GM18508 (cell line): ENCODE results near the gene ZNF35.
"Not testable (repeated sequence)": the region's sequence is repeated elsewhere in the genome, so short reads cannot be mapped to it uniquely, and the experiment has no call there.

Experiments used
- ATAC-seq: cut with Tn5 transposase; IDR thresholded peaks from one replicate; pipeline ENCODE4 v1.9.1; 2021; ENCODE audit warnings: moderate number of reproducible peaks; ENCODE audit not compliant: insufficient read depth, unreplicated experiment

The ZNF35 gene

DNA sequence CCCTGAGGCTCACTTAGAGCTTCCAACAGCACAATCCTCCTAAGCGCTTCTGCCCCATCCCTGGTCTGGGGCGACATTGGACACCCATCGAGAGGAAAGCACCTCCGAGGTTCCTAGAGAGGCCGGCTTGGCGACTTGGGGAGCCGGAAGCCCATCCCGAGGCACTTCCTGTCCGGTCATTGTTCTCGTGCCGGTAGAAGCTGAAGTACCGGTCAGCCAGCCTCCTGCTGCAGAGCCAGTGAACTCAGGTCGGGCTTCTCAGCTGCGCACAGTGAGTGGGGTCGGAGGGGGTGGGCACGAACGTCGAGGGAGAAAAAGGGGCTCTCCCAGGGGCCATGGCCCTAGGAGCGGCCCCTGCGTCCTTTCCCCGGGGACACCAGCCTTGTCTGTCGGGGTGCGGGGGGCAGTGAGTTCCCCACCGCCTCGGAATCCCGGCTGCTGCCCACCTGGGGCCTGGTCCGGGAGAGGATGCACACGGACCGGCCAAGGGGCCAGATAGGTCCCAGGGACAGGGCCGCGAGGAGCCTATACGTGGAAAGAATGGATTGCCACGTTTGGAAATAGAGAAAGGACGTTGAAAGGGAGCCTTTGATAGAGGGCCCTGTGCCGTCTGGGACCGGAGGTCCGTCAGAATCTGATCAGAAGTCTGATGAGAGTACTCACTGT is at the start of gene ZNF35:
Gene ZNF35, plus strand, starts transcription at position 169 of the 666 bp plus-strand sequence. CDS start 2,336 bp downstream, outside the sequence.
- peak; percentile 82 for ATAC-seq

DNA sequence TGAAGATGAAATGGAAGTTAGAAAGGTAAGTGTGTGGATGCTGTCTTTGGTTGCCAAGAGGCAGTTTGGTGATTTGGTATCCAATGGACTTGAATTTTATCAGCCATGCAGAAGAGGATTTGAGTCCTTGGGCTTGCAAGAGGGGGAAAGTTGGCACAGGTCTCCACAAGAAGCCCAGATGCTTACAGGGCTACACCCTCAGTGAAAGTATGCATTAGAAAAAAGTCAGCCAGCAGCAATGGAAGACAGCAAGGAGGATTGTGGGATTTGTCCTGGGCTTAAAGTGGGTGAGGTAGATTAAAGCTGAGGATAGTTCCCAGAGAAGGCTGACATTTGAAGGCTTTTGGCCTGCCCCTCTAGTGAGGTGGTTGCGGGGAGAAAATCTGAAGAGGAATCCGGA is 46.8 kb upstream of the ZNF35 start:
- no peak for ATAC-seq

DNA sequence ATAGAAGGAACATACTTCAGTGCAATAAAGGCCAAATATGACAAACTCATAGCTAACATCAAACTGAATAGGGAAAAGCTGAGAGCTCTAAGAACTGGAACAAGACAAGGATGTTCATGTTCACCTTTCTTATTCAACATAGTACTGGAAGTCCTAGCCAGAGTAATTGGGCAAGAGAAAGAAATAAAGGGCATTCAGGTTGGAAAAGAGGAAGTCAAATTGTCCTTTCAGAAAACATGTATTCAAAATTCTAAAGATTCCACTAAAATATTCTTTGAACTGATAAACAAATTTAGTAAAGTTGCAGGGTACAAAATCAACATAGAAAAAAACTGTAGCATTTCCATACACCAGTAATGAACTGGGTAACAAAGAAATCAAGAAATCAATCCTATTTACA is 35.9 kb upstream of the ZNF35 start:
- ATAC-seq, result no peak

DNA sequence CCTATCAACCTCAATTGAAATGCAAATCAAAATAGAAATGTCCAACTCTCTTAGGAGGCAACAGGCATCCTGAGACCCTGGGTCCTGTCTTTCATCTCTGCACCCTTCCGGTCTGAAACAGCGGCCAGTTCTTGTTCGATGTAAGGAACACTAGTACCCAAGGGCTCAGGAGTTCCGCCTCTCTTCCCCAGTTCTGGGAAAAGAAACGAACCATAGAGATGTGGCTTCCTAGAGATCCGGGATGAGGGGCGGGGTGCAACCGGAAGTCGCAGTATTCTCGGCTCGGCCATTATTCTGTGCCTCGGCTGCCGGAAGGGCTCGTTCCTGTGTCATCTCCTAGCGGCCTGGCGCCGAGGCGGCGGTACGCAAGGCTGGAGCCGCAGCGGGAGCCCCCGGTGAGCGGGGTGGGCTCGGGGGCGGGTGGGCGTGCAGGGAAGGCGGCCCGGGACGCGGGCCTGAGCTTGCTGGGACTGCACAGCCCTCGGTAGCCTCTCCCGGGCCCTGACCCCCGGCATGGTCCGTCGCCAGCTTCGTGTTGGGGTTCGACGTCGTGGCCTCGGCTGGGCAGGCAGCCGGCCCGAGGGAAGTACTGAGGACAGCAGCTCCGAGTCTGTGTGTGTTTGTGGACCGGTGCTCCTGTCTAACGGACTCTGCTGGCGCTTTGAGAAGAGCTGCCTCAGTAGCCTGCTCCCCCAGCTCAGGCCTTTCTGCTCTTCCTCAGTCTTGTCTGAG is 23.6 kb upstream of the ZNF35 start, which contains the start of gene ZNF197:
Gene ZNF197, plus strand, starts transcription at position 288 of the 732 bp plus-strand sequence. CDS start 4,119 bp downstream, outside the sequence.
- ATAC-seq, result peak; percentile 71

DNA sequence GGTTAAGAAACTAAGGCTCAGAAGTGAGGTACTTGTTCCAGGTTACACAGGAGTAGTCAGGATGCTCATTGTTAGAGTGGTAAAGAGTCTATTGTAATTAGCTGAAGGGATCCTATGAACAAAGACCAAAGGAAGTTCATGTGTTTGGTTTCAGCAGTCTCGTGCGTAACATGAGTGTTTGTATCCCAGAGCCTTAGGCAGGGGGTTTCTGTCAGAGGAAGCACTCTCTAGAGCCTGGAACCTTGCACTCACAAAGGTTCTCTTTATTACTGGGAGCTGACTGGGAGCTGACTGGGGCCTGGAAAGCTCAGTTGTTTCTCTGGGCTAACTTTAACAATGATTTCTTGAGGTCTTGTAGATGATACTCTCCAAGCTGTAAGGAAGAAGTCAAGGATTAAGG is 19.8 kb upstream of the ZNF35 start:
- ATAC-seq, result no peak

DNA sequence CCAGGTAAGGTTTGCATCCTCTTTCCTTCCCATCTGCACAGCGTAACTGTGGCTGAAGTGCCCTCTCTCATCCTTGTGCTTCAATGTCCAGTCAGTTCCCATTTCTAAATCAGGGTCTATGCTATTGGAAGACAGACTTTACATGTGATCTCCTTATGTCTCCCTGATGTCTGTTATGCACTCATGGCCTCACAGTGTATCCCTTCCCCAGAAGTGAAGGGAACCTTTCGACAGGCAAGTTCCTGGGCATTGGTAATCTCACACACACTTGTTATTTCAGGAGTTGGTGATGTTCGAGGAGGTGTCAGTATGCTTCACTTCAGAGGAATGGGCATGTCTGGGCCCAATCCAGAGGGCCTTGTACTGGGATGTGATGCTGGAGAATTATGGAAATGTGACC is 16.3 kb upstream of the ZNF35 start:
- ATAC-seq, result no peak

DNA sequence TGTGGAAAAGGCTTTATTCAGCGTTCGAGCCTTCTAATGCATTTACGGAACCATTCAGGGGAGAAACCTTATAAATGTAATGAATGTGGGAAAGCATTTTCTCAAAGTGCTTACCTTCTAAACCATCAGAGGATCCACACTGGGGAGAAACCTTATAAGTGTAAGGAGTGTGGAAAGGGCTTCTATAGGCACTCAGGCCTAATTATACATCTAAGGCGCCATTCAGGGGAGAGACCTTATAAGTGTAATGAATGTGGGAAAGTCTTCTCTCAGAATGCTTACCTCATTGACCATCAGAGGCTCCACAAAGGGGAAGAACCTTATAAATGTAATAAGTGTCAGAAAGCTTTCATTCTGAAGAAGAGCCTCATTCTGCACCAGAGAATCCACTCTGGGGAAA is 6.2 kb upstream of the ZNF35 start:
- ATAC-seq, result no peak

DNA sequence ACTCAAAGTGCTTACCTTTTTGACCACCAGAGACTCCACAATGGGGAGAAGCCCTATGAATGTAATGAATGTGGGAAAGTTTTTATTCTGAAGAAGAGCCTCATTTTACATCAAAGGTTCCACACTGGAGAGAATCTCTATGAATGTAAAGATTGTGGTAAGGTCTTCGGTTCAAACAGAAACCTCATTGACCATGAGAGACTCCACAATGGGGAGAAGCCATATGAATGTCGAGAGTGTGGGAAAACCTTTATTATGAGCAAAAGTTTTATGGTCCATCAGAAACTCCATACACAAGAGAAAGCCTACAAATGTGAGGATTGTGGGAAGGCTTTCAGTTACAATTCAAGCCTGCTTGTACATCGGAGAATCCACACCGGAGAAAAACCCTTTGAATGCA is 5.5 kb upstream of the ZNF35 start:
- ATAC-seq, result no peak

DNA sequence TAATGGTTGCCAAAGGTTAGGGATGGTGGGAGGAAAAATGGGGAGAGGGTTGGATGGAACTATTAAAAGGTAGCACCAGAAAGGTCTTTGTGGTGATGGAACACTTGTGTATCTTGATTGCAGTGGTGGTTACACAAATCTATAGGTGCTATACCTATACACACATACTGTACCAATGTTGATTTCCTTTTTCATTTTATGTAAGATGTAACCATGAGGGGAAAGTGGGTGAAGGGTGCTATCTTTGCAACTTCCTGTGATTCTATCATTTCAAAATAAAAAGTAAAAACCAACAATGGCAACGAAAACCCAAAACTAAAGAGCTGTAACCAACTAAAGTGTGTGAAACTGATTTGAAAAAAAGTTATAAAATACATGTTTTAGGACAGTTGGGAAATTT is 761 bp upstream of the ZNF35 start:
- no peak for ATAC-seq

DNA sequence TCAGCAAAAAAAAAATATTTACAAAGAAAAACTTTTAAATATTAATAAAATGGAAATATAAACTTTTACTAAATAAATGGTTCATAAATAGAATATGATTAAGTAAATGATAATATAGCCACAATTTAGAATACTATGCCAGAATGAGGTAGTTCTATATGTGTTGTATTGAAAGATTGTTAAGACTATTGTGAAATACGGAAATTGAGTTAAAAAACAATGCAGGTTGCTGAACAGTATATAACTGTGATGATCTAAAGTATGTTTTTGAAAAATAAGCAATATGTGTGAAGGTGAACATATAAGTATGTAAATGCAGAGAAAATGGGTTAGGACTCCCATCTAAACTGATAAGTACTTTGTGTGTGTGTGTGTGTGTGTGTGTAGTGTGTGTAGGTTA is 1.2 kb downstream of the ZNF35 start:
- ATAC-seq, result no peak

DNA sequence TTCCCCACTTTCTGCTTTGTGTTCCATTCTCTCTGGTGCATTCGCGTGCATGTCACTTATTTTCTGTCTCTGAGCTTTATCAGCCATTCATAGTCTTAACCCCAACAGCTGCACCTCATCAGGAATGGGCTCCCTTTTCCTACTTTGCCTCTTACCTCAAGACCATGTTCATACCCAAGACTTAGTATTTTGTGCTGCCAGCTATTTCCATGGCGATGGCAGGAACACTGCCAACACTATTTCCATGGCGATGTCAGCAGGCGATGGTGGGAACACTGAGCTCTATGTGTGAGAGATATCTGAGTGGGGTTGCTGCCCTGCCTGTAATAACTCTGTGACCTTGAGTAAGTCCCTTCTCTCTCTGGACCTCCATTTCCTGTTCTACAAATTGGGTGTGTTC is 5.5 kb downstream of the ZNF35 start:
- no peak for ATAC-seq

DNA sequence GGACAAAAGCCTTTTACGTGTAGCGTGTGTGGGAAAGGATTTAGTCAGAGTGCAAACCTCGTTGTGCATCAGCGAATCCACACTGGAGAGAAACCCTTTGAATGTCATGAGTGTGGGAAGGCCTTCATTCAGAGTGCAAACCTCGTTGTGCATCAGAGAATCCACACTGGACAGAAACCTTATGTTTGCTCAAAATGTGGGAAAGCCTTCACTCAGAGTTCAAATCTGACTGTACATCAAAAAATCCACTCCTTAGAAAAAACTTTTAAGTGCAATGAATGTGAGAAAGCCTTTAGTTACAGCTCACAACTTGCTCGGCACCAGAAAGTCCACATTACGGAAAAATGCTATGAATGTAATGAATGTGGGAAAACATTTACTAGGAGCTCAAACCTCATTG is 10.5 kb downstream of the ZNF35 start:
- ATAC-seq, result no peak

DNA sequence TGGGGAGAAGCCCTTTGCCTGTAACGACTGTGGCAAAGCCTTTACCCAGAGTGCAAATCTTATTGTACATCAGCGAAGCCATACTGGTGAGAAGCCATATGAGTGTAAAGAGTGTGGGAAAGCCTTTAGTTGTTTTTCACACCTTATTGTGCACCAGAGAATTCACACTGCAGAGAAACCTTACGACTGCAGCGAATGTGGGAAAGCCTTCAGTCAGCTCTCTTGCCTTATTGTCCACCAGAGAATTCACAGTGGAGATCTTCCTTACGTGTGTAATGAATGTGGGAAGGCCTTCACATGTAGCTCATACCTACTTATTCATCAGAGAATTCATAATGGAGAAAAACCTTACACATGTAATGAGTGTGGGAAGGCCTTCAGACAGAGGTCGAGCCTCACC is 10.9 kb downstream of the ZNF35 start:
- no peak for ATAC-seq

DNA sequence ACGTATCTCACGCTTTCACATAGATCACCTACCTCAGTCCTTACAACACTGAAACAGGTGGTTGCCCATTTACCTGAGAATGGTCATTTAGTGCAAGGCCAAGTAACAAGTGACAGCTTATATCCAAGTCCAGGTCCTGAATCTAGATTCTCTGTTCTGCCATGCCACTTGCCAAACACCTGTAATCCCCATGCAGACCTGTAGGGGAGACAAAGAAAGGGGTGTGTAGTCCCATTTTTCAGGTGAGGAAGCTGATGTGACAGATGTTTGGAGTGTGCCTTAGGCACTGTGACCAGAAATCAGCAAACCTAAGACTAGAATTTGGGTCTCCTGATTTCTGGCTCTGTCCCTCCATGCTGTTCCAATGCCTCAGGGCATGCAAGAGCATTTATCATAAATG is 12.7 kb downstream of the ZNF35 start:
- ATAC-seq, result no peak

DNA sequence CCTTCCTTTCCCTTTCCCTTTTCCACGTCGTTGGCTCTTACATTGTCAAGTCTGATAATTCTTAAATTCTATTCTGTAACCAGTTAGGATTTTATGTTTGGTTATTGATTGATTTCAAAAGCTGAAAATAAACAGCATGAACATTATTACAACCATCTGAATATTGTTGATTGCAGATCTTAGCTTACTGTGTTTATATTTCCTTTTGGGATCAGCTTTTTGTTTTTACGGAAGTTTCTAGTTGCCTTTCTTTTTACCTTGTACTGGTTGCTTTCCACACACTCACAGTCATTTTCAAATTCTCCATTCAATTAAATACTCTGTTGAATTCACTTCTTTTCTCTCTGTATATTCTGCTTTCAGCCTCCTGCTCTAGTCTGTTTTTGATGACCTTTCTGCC is 16.6 kb downstream of the ZNF35 start:
- ATAC-seq, result no peak

DNA sequence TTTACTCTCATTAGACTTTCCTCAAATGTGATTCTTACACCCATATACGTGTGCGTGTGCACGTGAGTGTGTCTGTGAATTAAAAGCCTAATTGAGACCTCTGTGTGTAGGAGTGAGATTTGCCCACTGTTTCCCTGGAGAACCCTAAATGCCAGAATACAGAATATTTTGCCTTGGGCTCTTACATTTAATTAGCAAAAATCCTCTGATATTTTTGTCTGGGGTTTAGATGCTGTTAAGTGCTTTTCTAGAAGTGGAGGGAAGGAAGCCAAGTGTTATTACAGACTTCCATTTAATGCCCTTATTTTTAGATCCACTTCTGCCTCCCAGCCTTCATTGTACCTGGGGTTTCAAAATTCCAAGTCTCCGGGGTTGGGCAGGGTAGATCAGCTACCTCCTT is 17.8 kb downstream of the ZNF35 start:
- no peak for ATAC-seq

DNA sequence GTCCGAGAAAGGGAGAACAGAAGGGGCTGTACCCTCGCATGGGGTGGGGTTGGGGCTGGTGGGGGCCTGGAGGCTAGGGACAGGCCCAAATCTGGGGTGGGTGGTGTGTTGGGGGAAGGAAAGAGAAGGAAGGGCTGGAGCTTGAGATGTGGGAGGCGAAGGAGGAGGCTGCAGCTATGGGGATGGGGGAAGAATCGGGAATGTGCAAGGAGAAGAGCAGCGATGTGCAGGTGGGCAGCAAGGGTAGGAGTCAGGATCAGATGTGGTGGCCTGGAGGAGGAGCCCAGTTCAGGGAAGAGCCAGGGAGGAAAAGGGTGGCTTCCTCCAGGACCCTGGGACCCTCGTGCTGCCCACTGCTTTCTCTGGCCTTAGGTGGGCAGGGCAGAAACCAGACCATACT is 21.2 kb downstream of the ZNF35 start:
- ATAC-seq, result no peak

DNA sequence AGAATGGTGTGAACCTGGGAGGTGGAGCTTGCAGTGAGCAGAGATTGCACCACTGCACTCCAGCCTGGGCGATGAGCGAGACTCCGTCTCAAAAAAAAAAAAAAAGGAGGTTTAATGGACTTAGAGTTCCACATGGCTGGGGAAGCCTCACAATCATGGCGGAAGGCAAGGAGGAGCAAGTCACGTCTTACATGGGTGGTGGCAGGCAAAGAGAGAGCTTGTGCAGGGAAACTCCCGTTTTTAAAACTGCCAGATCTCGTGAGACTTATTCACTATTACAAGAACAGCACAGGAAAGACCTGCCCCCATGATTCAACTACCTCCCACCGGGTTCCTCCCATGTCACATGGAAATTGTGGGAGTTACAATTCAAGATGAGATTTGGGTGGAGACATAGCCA is 24.9 kb downstream of the ZNF35 start:
- ATAC-seq, result not testable (repeated sequence)

DNA sequence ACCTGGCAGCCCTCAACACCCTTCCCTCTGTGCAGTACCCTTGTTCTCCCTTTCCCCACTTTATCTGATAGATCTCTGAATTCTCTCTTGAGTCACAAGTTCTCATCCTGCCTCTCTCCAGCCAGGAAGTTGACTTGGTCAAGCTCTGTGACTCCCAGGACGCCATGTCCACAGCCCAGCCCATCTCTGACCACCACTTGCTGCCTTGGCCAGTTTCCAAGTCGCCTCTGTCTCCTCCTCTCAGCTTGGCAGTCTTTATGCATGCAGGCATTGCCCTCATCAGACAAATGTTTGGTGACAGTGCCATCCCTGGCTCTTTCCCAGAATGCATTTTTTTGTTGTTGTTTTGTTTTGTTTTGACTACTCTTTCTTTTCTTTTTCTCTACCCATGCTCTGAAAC is 25.7 kb downstream of the ZNF35 start:
- no peak for ATAC-seq

DNA sequence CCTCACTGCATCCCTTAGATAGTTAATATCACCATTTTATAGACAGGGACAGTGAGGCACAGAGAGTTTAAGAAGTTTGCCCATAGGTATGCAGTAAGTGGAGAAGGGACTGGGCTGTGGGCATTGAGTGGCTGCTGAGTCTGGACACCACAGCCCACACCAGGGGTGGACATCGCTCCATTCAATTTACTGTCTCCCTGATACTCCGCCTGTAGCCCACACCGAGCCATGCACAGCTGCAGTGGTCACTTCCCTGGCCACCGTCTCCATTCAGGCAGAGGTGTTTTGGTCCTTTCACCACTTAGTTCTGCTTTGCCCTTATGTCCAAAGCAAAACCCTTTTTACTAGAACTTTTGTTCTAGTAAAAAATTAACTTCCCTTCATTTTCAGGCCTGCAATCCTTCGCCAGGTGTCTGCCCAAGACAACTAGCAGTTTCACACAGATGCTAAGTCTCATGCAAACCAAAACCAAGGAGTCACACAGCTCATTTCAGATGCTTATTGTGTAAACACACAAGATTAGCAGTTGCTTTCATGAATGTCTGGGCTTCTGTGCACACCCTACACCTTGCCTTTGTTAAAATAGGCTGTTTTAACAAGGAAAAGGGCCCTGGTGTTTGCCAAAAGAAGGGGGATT is 30.1 kb downstream of the ZNF35 start:
- no peak for ATAC-seq

DNA sequence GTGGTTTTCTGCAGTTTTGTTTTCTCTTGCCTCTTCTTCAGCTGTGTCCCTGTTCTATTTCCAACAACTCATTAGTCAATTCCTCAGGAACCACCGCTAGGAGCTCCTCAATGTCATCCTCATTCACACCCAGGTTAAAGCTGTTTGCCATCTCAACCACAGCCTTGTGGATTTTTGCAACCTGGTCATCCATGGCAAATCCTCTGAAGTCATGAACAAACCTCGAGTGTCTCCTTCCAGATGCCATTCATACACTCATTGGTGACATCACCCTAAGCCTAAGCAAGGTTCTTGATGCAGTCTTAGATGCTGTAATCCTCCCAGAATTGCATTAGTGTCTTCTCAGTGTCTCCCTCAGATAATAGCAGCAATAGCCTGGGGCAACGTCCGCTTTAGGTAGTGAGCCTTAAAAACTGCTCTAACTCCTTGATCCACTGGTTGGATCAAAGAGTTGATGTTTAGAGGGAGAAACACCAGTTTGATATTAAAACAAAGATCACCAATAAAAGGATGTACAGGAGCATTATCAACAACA is 32.5 kb downstream of the ZNF35 start:
- ATAC-seq, result no peak
